ENCODE data around the gene BSN.
"Not testable (repeated sequence)": the region's sequence is repeated elsewhere in the genome, so short reads cannot be mapped to it uniquely, and the experiment has no call there.

GRCh38 chr3:49585261-49585755 is 31.0 kb downstream of the BSN start:
- TF ChIP-seq CTCF (optimal IDR thresholded peaks at IDR 0.05 in 1 of 3, IDR thresholded peaks at IDR 0.05 in 1 of 3, conservative IDR thresholded peaks at IDR 0.05 in 1 of 3; ENCODE audit: extremely low read depth in 1 of 3, insufficient read depth in 2 of 3, low read length in 3 of 3); EZH2 (IDR thresholded peaks at IDR 0.05; ENCODE audit: low read length): not testable (repeated sequence)
